NB4 (cell line): Measurements from ENCODE around the gene CRLF2.
"Not testable (repeated sequence)": the region's sequence is repeated elsewhere in the genome, so short reads cannot be mapped to it uniquely, and the experiment has no call there.

Experiments used
- POLR2A ChIP-seq: IDR thresholded peaks from 2 replicates; pipeline ENCODE4 v1.6.1; 2011; ENCODE audit warnings: mild to moderate bottlenecking; ENCODE audit not compliant: insufficient read length; ENCODE audit errors: extremely low read depth
- TF ChIP-seq, protein P1 (sequence below): IDR thresholded peaks from one replicate; pipeline ENCODE4 v1.5.1; 2012; ENCODE audit warnings: low read depth, low read length

DNA sequence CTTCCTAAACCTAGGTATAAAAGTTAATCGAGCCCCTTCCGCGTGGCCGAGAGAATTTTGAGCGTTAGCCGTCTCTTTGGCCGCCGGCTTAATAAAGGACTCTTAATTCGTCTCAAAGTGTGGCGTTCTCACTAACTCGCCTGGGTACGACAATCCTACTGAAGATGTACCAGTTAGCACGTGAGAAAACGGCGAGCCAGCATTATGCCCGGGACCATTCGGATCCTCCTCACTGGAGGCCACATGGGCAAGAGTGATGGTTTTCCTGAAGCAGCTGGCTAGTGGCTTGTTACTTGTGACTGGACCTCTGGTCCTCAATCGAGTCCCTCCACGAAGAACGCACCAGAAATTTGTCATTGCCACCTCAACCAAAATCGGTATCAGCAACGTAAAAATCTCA is 39.0 kb downstream of the CRLF2 start:
- TF ChIP-seq POLR2A, result not testable (repeated sequence)
- TF ChIP-seq, protein P1, sequence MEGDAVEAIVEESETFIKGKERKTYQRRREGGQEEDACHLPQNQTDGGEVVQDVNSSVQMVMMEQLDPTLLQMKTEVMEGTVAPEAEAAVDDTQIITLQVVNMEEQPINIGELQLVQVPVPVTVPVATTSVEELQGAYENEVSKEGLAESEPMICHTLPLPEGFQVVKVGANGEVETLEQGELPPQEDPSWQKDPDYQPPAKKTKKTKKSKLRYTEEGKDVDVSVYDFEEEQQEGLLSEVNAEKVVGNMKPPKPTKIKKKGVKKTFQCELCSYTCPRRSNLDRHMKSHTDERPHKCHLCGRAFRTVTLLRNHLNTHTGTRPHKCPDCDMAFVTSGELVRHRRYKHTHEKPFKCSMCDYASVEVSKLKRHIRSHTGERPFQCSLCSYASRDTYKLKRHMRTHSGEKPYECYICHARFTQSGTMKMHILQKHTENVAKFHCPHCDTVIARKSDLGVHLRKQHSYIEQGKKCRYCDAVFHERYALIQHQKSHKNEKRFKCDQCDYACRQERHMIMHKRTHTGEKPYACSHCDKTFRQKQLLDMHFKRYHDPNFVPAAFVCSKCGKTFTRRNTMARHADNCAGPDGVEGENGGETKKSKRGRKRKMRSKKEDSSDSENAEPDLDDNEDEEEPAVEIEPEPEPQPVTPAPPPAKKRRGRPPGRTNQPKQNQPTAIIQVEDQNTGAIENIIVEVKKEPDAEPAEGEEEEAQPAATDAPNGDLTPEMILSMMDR, result not testable (repeated sequence)
